ENCODE results near the gene AOPEP. TPM values are rescaled to one million over a fixed set of nuclear protein-coding genes. Genes with fewer than 3 reads are reported as not detected.

AOPEP gene
- polyA plus RNA-seq, 2 of the 4 experiments (the other 2 are of a cell fraction): 226 to 266 TPM

DNA sequence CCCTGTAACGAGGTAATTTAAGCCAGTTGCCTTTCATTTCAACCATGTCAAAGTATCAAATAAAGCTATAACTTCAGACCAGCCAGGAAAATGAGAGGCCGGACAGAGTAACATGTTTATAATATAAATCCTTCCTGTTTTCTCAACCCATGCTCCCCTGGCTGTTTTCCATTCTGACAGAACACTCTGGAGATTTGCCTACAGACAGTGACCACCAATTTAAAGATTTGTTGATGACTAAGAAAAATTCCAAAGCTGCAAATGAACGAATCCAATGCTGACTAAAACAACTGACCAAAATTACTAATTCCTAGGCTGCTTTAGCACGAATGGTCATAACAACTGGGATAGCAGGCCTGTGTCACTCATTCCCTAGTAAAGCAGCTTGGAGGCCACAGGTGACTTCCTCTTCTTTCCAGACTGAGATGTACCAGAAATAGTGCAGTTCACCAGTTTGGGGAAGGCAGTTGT, 141.4 kb downstream of the AOPEP start (continued):
- TF ChIP-seq, protein P1, sequence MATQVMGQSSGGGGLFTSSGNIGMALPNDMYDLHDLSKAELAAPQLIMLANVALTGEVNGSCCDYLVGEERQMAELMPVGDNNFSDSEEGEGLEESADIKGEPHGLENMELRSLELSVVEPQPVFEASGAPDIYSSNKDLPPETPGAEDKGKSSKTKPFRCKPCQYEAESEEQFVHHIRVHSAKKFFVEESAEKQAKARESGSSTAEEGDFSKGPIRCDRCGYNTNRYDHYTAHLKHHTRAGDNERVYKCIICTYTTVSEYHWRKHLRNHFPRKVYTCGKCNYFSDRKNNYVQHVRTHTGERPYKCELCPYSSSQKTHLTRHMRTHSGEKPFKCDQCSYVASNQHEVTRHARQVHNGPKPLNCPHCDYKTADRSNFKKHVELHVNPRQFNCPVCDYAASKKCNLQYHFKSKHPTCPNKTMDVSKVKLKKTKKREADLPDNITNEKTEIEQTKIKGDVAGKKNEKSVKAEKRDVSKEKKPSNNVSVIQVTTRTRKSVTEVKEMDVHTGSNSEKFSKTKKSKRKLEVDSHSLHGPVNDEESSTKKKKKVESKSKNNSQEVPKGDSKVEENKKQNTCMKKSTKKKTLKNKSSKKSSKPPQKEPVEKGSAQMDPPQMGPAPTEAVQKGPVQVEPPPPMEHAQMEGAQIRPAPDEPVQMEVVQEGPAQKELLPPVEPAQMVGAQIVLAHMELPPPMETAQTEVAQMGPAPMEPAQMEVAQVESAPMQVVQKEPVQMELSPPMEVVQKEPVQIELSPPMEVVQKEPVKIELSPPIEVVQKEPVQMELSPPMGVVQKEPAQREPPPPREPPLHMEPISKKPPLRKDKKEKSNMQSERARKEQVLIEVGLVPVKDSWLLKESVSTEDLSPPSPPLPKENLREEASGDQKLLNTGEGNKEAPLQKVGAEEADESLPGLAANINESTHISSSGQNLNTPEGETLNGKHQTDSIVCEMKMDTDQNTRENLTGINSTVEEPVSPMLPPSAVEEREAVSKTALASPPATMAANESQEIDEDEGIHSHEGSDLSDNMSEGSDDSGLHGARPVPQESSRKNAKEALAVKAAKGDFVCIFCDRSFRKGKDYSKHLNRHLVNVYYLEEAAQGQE (IDR thresholded peaks at IDR 0.05): no peak
- TF ChIP-seq NR3C1 (IDR thresholded peaks at IDR 0.05) (no peak), POLR2A (IDR thresholded peaks at IDR 0.05; ENCODE audit: low read length) (no peak), FOSL2 (IDR thresholded peaks at IDR 0.05) (peak; percentile 45; the same call in 1 of the 2 replicates), FOSL2 (CRISPR knock-in tag; IDR thresholded peaks at IDR 0.05) (peak; percentile 91), NFE2L2 (conservative IDR thresholded peaks at IDR 0.05; ENCODE audit: low read length) (0 out of 2 replicates have a peak, but pooled peaks have one; percentile 2), GATA3 (IDR thresholded peaks at IDR 0.05; ENCODE audit: borderline replicate concordance) (peak; percentile 71; the same call in 1 of the 2 replicates), ZNF302 (CRISPR knock-in tag; IDR thresholded peaks at IDR 0.05) (no peak), KDM5A (IDR thresholded peaks at IDR 0.05) (no peak), EHMT2 (IDR thresholded peaks at IDR 0.05; ENCODE audit: low read depth) (no peak), JUN (IDR thresholded peaks at IDR 0.05) (peak; percentile 43 to 49; a peak in 4 of 5 replicates), HOXB5 (CRISPR knock-in tag; IDR thresholded peaks at IDR 0.05) (0 out of 2 replicates have a peak, but pooled peaks have one; percentile 3), JUNB (IDR thresholded peaks at IDR 0.05) (peak; percentile 74), EHF (CRISPR knock-in tag; IDR thresholded peaks at IDR 0.05) (0 out of 2 replicates have a peak, but pooled peaks have one; percentile 45), ZFP36 (IDR thresholded peaks at IDR 0.05; ENCODE audit: borderline replicate concordance, partially characterized antibody) (no peak), CEBPB (IDR thresholded peaks at IDR 0.05) (peak in 1 of 2 experiments; percentile 61; a peak in 2 of 4 replicates), HEYL (CRISPR knock-in tag; IDR thresholded peaks at IDR 0.05) (no peak)
- TF ChIP-seq, protein P2, sequence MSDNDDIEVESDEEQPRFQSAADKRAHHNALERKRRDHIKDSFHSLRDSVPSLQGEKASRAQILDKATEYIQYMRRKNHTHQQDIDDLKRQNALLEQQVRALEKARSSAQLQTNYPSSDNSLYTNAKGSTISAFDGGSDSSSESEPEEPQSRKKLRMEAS (IDR thresholded peaks at IDR 0.05): peak; percentile 48; the same call in 1 of the 2 replicates
- TF ChIP-seq, protein P3, sequence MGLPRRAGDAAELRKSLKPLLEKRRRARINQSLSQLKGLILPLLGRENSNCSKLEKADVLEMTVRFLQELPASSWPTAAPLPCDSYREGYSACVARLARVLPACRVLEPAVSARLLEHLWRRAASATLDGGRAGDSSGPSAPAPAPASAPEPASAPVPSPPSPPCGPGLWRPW (IDR thresholded peaks at IDR 0.05): no peak
- TF ChIP-seq, protein P4, sequence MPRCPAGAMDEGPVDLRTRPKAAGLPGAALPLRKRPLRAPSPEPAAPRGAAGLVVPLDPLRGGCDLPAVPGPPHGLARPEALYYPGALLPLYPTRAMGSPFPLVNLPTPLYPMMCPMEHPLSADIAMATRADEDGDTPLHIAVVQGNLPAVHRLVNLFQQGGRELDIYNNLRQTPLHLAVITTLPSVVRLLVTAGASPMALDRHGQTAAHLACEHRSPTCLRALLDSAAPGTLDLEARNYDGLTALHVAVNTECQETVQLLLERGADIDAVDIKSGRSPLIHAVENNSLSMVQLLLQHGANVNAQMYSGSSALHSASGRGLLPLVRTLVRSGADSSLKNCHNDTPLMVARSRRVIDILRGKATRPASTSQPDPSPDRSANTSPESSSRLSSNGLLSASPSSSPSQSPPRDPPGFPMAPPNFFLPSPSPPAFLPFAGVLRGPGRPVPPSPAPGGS (IDR thresholded peaks at IDR 0.05): peak; percentile 35; the same call in 1 of the 3 replicates

DNA sequence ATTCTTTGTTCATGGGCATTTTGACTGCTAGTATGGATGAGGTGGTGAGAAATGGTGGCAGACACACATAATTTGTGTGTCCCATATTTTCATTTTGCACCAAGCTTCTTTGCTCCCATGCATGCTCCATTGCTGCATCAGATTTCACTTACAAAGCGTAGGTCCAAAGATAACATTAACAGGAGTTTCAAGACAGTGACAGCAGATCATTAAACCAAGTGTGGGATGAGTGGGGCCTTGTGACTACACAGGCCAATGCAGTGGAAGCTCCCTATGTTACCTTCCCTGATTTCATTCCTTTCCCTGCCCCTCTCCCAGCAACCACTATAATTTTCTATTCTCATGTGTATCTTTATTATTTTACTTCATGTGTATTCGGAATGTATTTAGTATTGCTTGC, 142.0 kb downstream of the AOPEP start:
- CTCF ChIA-PET: interaction anchor here (1.0 to 3.5 kb wide), 13 partner anchors 13 to 187 kb away, joined by 3 to 33 read pairs (median 4); no protein-coding TSS in a partner anchor

More for the DNA sequence above, 142.0 kb downstream of the AOPEP start:
- FAIRE-seq: no peak
- 26% methylated on average over 2 of the region's 2 CpGs for WGBS (ENCODE audit: missing lambda C conversion rate)
- peak overlapping the region; percentile 94 to 97 for H3K27ac ChIP-seq
- H3K4me3 ChIP-seq: no peak overlapping the region
- no peaks in the 10 kb centered on the region for H3K9me3 ChIP-seq
- TF ChIP-seq HEYL (CRISPR knock-in tag; IDR thresholded peaks at IDR 0.05) (no peak), TFCP2L1 (CRISPR knock-in tag; IDR thresholded peaks at IDR 0.05) (0 out of 2 replicates have a peak, but pooled peaks have one; percentile 54), FOSB (CRISPR knock-in tag; IDR thresholded peaks at IDR 0.05) (no peak), JUN (IDR thresholded peaks at IDR 0.05) (no peak; a peak in 1 of 5 replicates), ZSCAN20 (CRISPR knock-in tag; IDR thresholded peaks at IDR 0.05) (no peak), RAD21 (conservative IDR thresholded peaks at IDR 0.05 in 1 of 2, IDR thresholded peaks at IDR 0.05 in 1 of 2) (no peak), HOXB5 (CRISPR knock-in tag; IDR thresholded peaks at IDR 0.05) (peak; percentile 16; the same call in 1 of the 2 replicates), EHF (CRISPR knock-in tag; IDR thresholded peaks at IDR 0.05) (0 out of 2 replicates have a peak, but pooled peaks have one; percentile 18)
- TF ChIP-seq, protein P5, sequence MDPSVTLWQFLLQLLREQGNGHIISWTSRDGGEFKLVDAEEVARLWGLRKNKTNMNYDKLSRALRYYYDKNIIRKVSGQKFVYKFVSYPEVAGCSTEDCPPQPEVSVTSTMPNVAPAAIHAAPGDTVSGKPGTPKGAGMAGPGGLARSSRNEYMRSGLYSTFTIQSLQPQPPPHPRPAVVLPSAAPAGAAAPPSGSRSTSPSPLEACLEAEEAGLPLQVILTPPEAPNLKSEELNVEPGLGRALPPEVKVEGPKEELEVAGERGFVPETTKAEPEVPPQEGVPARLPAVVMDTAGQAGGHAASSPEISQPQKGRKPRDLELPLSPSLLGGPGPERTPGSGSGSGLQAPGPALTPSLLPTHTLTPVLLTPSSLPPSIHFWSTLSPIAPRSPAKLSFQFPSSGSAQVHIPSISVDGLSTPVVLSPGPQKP (IDR thresholded peaks at IDR 0.05; ENCODE audit: low read depth, low read length): no peak
- TF ChIP-seq, protein P6, sequence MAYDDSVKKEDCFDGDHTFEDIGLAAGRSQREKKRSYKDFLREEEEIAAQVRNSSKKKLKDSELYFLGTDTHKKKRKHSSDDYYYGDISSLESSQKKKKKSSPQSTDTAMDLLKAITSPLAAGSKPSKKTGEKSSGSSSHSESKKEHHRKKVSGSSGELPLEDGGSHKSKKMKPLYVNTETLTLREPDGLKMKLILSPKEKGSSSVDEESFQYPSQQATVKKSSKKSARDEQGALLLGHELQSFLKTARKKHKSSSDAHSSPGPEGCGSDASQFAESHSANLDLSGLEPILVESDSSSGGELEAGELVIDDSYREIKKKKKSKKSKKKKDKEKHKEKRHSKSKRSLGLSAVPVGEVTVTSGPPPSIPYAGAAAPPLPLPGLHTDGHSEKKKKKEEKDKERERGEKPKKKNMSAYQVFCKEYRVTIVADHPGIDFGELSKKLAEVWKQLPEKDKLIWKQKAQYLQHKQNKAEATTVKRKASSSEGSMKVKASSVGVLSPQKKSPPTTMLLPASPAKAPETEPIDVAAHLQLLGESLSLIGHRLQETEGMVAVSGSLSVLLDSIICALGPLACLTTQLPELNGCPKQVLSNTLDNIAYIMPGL (CRISPR knock-in tag; IDR thresholded peaks at IDR 0.05; ENCODE audit: borderline replicate concordance): no peak
- H3K4me1 ChIP-seq: peaks cover 90% of the 10 kb centered on the region
- H3K4me2 ChIP-seq: peak overlapping the region; percentile 64
- ATAC-seq: 0 out of 6 replicates have a peak, but pooled peaks of 1 of the 2 experiments have one; percentile 6
- no peak for DNase-seq (ENCODE audit: low read depth in 1 of 2, low spot score in 1 of 2)
- POLR2A ChIA-PET: interaction anchor here (1.0 to 4.0 kb wide), 13 partner anchors 14 to 144 kb away, joined by 4 to 36 read pairs (median 16); no protein-coding TSS in a partner anchor
